HepG2 (cell line): ENCODE measurements around the gene RPL3. TPM values are rescaled to one million over a fixed set of nuclear protein-coding genes. Genes with fewer than 3 reads are reported as not detected.
A peak's percentile ranks its signal among the peaks of the same experiment; 100 is the strongest.

Source experiments
- CCAR2 ChIP-seq: fragments of 200-400 bp; formaldehyde crosslinking; optimal IDR thresholded peaks from 2 replicates; pipeline ENCODE3; 2018; ENCODE audit warnings: low read depth, mild to moderate bottlenecking, low read length, moderate library complexity
- CCDC6 ChIP-seq: sonication (generic); formaldehyde crosslinking; IDR thresholded peaks from 2 replicates; pipeline ENCODE4 v1.8.1; 2022; ENCODE audit warnings: mild to moderate bottlenecking, missing genetic modification reagents, moderate library complexity
- FOXO1 ChIP-seq: sonication (generic); formaldehyde crosslinking; IDR thresholded peaks from 2 replicates; pipeline ENCODE4 v1.4.0; 2020; ENCODE audit warnings: missing genetic modification reagents
- HCFC1 ChIP-seq: fragments of 150-350 bp; IDR thresholded peaks from 2 replicates; pipeline ENCODE4 v1.6.1; 2014; ENCODE audit warnings: low read depth, low read length
- HOXA5 ChIP-seq: sonication (generic); formaldehyde crosslinking; IDR thresholded peaks from 2 replicates; pipeline ENCODE4 v1.4.0; 2020; ENCODE audit warnings: missing genetic modification reagents
- KDM3A ChIP-seq: IDR thresholded peaks from 2 replicates; pipeline ENCODE4 v1.6.1; 2018; ENCODE audit warnings: low read depth, missing compliant biosample characterization
- MEIS2 ChIP-seq: sonication (generic); formaldehyde crosslinking; IDR thresholded peaks from 2 replicates; pipeline ENCODE4 v1.9.0; 2021; ENCODE audit warnings: mild to moderate bottlenecking, missing genetic modification reagents
- SP1 ChIP-seq, 2 experiments: fragments of 450-650 bp in 1 of 2; sonication (generic) in 1 of 2; formaldehyde crosslinking in 1 of 2; IDR thresholded peaks; 2 replicates each; pipeline versions ENCODE4 v1.4.0 to v1.6.1; 2016 to 2020; ENCODE audit warnings: missing genetic modification reagents in 1 of 2
- ZNF101 ChIP-seq: sonication (generic); formaldehyde crosslinking; IDR thresholded peaks from 2 replicates; pipeline ENCODE4 v1.4.0; 2020; ENCODE audit warnings: mild to moderate bottlenecking, low read depth, missing genetic modification reagents, borderline replicate concordance
- ZNF20 ChIP-seq: sonication (generic); formaldehyde crosslinking; IDR thresholded peaks from 2 replicates; pipeline ENCODE4 v1.4.0; 2020; ENCODE audit warnings: mild to moderate bottlenecking, moderate library complexity, missing genetic modification reagents
- ZNF225 ChIP-seq: sonication (generic); formaldehyde crosslinking; IDR thresholded peaks from 2 replicates; pipeline ENCODE4 v1.4.0; 2020; ENCODE audit warnings: mild to moderate bottlenecking, missing genetic modification reagents
- ZNF414 ChIP-seq: sonication (generic); formaldehyde crosslinking; IDR thresholded peaks from 2 replicates; pipeline ENCODE4 v1.5.0; 2020; ENCODE audit warnings: missing genetic modification reagents
- ZNF883 ChIP-seq: sonication (generic); formaldehyde crosslinking; IDR thresholded peaks from 2 replicates; pipeline ENCODE4 v1.5.1; 2020; ENCODE audit warnings: mild to moderate bottlenecking, missing genetic modification reagents; ENCODE audit errors: not compliant biosample characterization
- polyA plus RNA-seq, 8 experiments: library from polyadenylated mRNA; depleted of rRNA in 3 of 8; stranded (reverse) in 7 of 8; unstranded in 1 of 8; fragments of >200 nt; fragmentation: Illumina TruSeq in 4 of 8; extraction: Trizol in 4 of 8; gene quantifications; 2 replicates each; pipeline versions ENCODE4 v1.2.1 to v1.2.3, GENCODE V29; 2011 to 2016; ENCODE audit warnings: low read depth in 4 of 8, missing spikeins in 1 of 8, mixed read lengths in 1 of 8; ENCODE audit not compliant: insufficient read depth in 1 of 8
- total RNA-seq, 5 experiments: library from RNA; depleted of rRNA; stranded (reverse); fragments of >200 nt; fragmentation: Illumina TruSeq; extraction: Trizol; gene quantifications; 2 replicates each; pipeline ENCODE4 v1.2.3, GENCODE V29; 2016; ENCODE audit warnings: low read depth in 1 of 5
- TF ChIP-seq, protein P1 (sequence below): sonication (generic); formaldehyde crosslinking; IDR thresholded peaks from 2 replicates; pipeline ENCODE4 v1.5.1; 2020; ENCODE audit warnings: mild to moderate bottlenecking, missing genetic modification reagents, moderate library complexity
- TF ChIP-seq, protein P2 (sequence below): sonication (generic); formaldehyde crosslinking; IDR thresholded peaks from 2 replicates; pipeline ENCODE4 v1.4.0; 2020; ENCODE audit warnings: missing genetic modification reagents, borderline replicate concordance
- TF ChIP-seq, protein P3 (sequence below): sonication (generic); formaldehyde crosslinking; IDR thresholded peaks from 2 replicates; pipeline ENCODE4 v1.5.0; 2020; ENCODE audit warnings: mild to moderate bottlenecking, missing genetic modification reagents

The RPL3 gene
- total and polyA plus RNA-seq, 2 of the 13 experiments (the other 11 are each of a cell fraction or from before 2014, with no cell fraction given), result 1,051 to 3,279 TPM

DNA sequence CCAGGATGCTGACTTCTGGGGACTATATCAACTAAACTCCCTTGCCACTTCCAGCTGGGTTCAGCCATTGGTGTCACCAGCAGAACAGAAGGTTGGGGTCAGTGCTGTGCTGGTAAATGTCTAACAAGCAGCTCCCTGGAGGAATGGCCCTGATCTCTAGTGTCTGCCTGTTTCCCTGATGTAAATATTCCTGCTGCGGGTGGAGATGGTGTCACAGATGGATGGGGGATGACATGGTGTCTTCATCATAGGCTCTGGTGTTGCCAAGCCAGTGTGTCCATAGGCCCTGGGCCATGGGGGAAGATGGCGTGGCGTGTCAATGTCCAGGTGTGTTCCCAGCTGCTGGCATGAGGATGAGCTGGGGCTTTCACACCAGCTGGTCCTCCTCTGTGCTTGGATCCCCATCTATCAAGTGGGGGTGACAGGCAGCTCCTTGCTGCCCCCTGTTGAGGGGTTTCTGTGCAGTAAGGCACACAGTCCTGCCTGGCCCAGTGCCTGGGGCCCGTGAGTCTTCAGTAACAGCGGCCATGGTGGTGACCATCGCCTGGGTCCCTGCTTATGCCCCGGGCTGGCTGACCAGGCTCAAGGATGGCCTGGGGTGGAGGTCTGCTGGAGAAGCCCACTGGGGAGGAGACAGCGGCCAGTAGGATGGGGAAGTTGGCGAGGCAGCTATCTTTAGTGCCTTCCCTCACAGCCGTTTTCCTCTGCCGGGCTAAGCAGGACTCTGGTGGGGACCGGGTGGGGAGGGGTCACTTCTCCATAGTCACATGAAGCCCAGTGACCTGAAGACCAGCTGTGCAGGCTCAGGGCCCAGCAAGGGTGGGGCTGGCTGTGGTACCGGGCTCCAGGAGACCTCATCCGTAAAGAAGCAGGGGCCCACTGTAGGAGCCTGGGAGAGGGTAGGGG is 12.7 kb downstream of the RPL3 start (continued):
- TF ChIP-seq ZNF20 (CRISPR knock-in tag), result no peak
- no peak for TF ChIP-seq ZNF225 (CRISPR knock-in tag)
- TF ChIP-seq, protein P1, sequence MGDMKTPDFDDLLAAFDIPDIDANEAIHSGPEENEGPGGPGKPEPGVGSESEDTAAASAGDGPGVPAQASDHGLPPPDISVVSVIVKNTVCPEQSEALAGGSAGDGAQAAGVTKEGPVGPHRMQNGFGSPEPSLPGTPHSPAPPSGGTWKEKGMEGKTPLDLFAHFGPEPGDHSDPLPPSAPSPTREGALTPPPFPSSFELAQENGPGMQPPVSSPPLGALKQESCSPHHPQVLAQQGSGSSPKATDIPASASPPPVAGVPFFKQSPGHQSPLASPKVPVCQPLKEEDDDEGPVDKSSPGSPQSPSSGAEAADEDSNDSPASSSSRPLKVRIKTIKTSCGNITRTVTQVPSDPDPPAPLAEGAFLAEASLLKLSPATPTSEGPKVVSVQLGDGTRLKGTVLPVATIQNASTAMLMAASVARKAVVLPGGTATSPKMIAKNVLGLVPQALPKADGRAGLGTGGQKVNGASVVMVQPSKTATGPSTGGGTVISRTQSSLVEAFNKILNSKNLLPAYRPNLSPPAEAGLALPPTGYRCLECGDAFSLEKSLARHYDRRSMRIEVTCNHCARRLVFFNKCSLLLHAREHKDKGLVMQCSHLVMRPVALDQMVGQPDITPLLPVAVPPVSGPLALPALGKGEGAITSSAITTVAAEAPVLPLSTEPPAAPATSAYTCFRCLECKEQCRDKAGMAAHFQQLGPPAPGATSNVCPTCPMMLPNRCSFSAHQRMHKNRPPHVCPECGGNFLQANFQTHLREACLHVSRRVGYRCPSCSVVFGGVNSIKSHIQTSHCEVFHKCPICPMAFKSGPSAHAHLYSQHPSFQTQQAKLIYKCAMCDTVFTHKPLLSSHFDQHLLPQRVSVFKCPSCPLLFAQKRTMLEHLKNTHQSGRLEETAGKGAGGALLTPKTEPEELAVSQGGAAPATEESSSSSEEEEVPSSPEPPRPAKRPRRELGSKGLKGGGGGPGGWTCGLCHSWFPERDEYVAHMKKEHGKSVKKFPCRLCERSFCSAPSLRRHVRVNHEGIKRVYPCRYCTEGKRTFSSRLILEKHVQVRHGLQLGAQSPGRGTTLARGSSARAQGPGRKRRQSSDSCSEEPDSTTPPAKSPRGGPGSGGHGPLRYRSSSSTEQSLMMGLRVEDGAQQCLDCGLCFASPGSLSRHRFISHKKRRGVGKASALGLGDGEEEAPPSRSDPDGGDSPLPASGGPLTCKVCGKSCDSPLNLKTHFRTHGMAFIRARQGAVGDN (CRISPR knock-in tag), result peak; percentile 51
- TF ChIP-seq ZNF883 (CRISPR knock-in tag), result no peak
- no peak for TF ChIP-seq ZNF414 (CRISPR knock-in tag)
- no peak for TF ChIP-seq CCDC6 (CRISPR knock-in tag)
- no peak for TF ChIP-seq KDM3A (CRISPR knock-in tag)
- TF ChIP-seq ZNF101 (CRISPR knock-in tag), result no peak
- TF ChIP-seq HOXA5 (CRISPR knock-in tag), result peak; percentile 71; the same call in 1 of the 2 replicates
- no peak for TF ChIP-seq CCAR2
- TF ChIP-seq HCFC1, result no peak
- TF ChIP-seq, protein P2, sequence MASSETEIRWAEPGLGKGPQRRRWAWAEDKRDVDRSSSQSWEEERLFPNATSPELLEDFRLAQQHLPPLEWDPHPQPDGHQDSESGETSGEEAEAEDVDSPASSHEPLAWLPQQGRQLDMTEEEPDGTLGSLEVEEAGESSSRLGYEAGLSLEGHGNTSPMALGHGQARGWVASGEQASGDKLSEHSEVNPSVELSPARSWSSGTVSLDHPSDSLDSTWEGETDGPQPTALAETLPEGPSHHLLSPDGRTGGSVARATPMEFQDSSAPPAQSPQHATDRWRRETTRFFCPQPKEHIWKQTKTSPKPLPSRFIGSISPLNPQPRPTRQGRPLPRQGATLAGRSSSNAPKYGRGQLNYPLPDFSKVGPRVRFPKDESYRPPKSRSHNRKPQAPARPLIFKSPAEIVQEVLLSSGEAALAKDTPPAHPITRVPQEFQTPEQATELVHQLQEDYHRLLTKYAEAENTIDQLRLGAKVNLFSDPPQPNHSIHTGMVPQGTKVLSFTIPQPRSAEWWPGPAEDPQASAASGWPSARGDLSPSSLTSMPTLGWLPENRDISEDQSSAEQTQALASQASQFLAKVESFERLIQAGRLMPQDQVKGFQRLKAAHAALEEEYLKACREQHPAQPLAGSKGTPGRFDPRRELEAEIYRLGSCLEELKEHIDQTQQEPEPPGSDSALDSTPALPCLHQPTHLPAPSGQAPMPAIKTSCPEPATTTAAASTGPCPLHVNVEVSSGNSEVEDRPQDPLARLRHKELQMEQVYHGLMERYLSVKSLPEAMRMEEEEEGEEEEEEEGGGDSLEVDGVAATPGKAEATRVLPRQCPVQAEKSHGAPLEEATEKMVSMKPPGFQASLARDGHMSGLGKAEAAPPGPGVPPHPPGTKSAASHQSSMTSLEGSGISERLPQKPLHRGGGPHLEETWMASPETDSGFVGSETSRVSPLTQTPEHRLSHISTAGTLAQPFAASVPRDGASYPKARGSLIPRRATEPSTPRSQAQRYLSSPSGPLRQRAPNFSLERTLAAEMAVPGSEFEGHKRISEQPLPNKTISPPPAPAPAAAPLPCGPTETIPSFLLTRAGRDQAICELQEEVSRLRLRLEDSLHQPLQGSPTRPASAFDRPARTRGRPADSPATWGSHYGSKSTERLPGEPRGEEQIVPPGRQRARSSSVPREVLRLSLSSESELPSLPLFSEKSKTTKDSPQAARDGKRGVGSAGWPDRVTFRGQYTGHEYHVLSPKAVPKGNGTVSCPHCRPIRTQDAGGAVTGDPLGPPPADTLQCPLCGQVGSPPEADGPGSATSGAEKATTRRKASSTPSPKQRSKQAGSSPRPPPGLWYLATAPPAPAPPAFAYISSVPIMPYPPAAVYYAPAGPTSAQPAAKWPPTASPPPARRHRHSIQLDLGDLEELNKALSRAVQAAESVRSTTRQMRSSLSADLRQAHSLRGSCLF (CRISPR knock-in tag), result no peak
- TF ChIP-seq MEIS2 (CRISPR knock-in tag), result no peak; the same call in 1 of the 2 replicates
- TF ChIP-seq FOXO1 (CRISPR knock-in tag), result no peak
- TF ChIP-seq SP1 (IDR thresholded peaks at IDR 0.05), result no peak
- TF ChIP-seq SP1 (CRISPR knock-in tag; IDR thresholded peaks at IDR 0.05), result no peak
- TF ChIP-seq, protein P3, sequence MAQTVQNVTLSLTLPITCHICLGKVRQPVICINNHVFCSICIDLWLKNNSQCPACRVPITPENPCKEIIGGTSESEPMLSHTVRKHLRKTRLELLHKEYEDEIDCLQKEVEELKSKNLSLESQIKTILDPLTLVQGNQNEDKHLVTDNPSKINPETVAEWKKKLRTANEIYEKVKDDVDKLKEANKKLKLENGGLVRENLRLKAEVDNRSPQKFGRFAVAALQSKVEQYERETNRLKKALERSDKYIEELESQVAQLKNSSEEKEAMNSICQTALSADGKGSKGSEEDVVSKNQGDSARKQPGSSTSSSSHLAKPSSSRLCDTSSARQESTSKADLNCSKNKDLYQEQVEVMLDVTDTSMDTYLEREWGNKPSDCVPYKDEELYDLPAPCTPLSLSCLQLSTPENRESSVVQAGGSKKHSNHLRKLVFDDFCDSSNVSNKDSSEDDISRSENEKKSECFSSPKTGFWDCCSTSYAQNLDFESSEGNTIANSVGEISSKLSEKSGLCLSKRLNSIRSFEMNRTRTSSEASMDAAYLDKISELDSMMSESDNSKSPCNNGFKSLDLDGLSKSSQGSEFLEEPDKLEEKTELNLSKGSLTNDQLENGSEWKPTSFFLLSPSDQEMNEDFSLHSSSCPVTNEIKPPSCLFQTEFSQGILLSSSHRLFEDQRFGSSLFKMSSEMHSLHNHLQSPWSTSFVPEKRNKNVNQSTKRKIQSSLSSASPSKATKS (CRISPR knock-in tag), result no peak
